MM.1S (cell line): ENCODE data around the gene ANXA2R.

Experiments
- DNase-seq: peaks from one replicate; pipeline ENCODE4 v3.0.0-alpha.2; 2015
- H2AFZ ChIP-seq: fragments of 300-600 bp; sonication (generic); 2 replicates; pipeline ENCODE4 v1.6.0; 2016; ENCODE audit warnings: antibody characterized with exemption, low read length
- H3F3A ChIP-seq: fragments of 300-600 bp; sonication (generic); 2 replicates; pipeline ENCODE4 v1.6.1; 2016; ENCODE audit warnings: mild to moderate bottlenecking, antibody characterized with exemption, low read length, moderate library complexity, mixed read lengths; ENCODE audit not compliant: insufficient read depth
- H3K27ac ChIP-seq: fragments of 300-600 bp; sonication (generic); 2 replicates; pipeline ENCODE4 v1.5.1; 2016; ENCODE audit warnings: mild to moderate bottlenecking, low read length
- H3K27me3 ChIP-seq: fragments of 300-600 bp; sonication (generic); replicated peaks from 2 replicates; pipeline ENCODE4 v1.6.0; 2016; ENCODE audit warnings: low read length; ENCODE audit not compliant: insufficient read depth
- H3K36me3 ChIP-seq: fragments of 300-600 bp; sonication (generic); replicated peaks from 2 replicates; pipeline ENCODE4 v1.6.1; 2016; ENCODE audit warnings: mild to moderate bottlenecking, low read length, mixed read lengths; ENCODE audit not compliant: insufficient read depth
- H3K4me1 ChIP-seq: fragments of 300-600 bp; sonication (generic); 2 replicates; pipeline ENCODE4 v1.6.1; 2016; ENCODE audit warnings: low read length, mixed read lengths
- H3K4me2 ChIP-seq: fragments of 300-600 bp; sonication (generic); 2 replicates; pipeline ENCODE4 v1.6.0; 2016; ENCODE audit warnings: low read depth, low read length
- H3K4me3 ChIP-seq: fragments of 300-600 bp; sonication (generic); 2 replicates; pipeline ENCODE4 v1.5.1; 2016; ENCODE audit warnings: low read length, mixed read lengths
- H3K79me2 ChIP-seq: fragments of 300-600 bp; sonication (generic); 2 replicates; pipeline ENCODE4 v1.6.1; 2016; ENCODE audit warnings: mixed run types, low read length, mixed read lengths
- H3K9ac ChIP-seq: fragments of 300-600 bp; sonication (generic); 2 replicates; pipeline ENCODE4 v1.6.1; 2016; ENCODE audit warnings: low read length, mixed read lengths
- H3K9me2 ChIP-seq: fragments of 300-600 bp; sonication (generic); replicated peaks from 2 replicates; pipeline ENCODE4 v1.6.1; 2016; ENCODE audit warnings: mild to moderate bottlenecking, low read length, mixed read lengths; ENCODE audit not compliant: insufficient read depth
- H3K9me3 ChIP-seq: fragments of 300-600 bp; sonication (generic); replicated peaks from 2 replicates; pipeline ENCODE4 v1.6.1; 2016; ENCODE audit warnings: mild to moderate bottlenecking, low read length, mixed read lengths; ENCODE audit not compliant: insufficient read depth
- H4K20me1 ChIP-seq: fragments of 300-600 bp; sonication (generic); 2 replicates; pipeline ENCODE4 v1.6.1; 2016; ENCODE audit warnings: mild to moderate bottlenecking, low read length, moderate library complexity, mixed read lengths; ENCODE audit not compliant: insufficient read depth
- CTCF ChIP-seq: fragments of 300-600 bp; sonication (generic); IDR thresholded peaks from 2 replicates; pipeline ENCODE4 v1.5.1; 2016; ENCODE audit warnings: antibody characterized with exemption, low read length, mixed read lengths
- EZH2 ChIP-seq: fragments of 300-600 bp; sonication (generic); optimal IDR thresholded peaks from 2 replicates; pipeline ENCODE3; 2017; ENCODE audit warnings: low read depth, mild to moderate bottlenecking, antibody characterized with exemption, low read length, mixed read lengths
- EZH2phosphoT487 ChIP-seq: fragments of 300-600 bp; sonication (generic); IDR thresholded peaks from 2 replicates; pipeline ENCODE4 v1.6.1; 2018; ENCODE audit warnings: antibody characterized with exemption, low read length

The ANXA2R gene

GRCh38 chr5:43006424-43007202 lies 33.5 kb downstream of the ANXA2R start:
- Histone ChIP-seq H3K9me2 (no peaks in the 10 kb centered on the region), H3K27me3 (0 out of 2 replicates have a peak, but pooled peaks cover 3% of the 10 kb centered on the region), H3F3A (peaks cover 38% of the 10 kb centered on the region), H3K4me3 (no peak overlapping the region), H3K27ac (no peak overlapping the region), H3K36me3 (no peaks in the 10 kb centered on the region), H3K4me1 (peaks cover 20% of the 10 kb centered on the region), H3K4me2 (no peak overlapping the region; the same call in 1 of the 2 replicates), H4K20me1 (no peaks in the 10 kb centered on the region), H3K79me2 (no peaks in the 10 kb centered on the region), H3K9me3 (no peaks in the 10 kb centered on the region), H2AFZ (no peak overlapping the region), H3K9ac (no peak overlapping the region)
- no peak for DNase-seq
- TF ChIP-seq CTCF = no peak
- TF ChIP-seq EZH2phosphoT487 = no peak
- TF ChIP-seq EZH2 = no peak

DNA sequence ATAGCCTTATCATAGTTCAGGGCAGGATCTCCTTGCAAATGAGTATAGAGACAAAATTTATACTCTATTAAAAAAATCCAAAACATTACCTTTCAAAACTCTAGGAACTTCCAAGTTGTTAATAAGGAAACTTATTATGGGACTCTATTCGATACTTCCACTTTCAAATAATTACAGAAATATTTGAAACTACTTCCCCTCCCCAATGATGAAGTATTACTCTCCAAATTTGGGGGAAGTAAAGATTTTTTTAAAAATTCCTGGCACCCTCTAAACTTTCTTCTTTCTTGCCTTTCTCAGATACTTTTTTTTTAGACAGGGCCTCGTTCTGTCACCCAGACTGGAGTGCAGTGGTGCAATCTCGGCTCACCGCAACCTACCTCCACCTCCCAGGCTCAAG lies 35.1 kb downstream of the ANXA2R start:
- H3K36me3 ChIP-seq = no peaks in the 10 kb centered on the region
- no peak for DNase-seq
- no peak overlapping the region for H2AFZ ChIP-seq
- no peaks in the 10 kb centered on the region for H4K20me1 ChIP-seq
- TF ChIP-seq CTCF = no peak
- TF ChIP-seq EZH2 = no peak
- no peak for TF ChIP-seq EZH2phosphoT487
- H3K27ac ChIP-seq = no peak overlapping the region
- H3K9me3 ChIP-seq = no peaks in the 10 kb centered on the region
- no peak overlapping the region for H3K4me3 ChIP-seq
- peaks cover 8% of the 10 kb centered on the region for H3K4me1 ChIP-seq
- H3K9ac ChIP-seq = no peak overlapping the region
- H3F3A ChIP-seq = peaks cover 25% of the 10 kb centered on the region
- 0 out of 2 replicates have a peak, but pooled peaks cover 3% of the 10 kb centered on the region for H3K27me3 ChIP-seq
- H3K79me2 ChIP-seq = no peaks in the 10 kb centered on the region
- H3K9me2 ChIP-seq = no peaks in the 10 kb centered on the region
- H3K4me2 ChIP-seq = no peak overlapping the region

DNA sequence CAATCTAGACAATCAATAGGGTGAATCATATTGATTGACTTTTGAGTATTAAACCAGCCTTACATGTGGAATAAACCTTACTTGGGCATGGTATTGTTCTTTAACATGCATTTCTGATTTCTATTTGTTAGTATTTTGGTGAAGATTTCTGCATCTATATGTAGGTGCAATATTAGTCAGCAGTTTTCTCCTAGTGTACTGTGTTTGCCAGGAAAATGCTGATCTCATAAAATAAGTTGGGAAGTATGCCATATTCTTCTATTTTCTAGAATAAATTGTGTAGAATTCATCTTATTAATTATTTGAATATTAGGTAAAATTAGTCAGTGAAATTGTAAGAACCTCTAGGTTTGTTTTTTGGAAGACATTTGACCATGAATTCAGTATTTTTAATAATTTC lies 38.4 kb downstream of the ANXA2R start:
- no peak overlapping the region for H2AFZ ChIP-seq
- H3K79me2 ChIP-seq = no peaks in the 10 kb centered on the region
- no peak overlapping the region for H3K9ac ChIP-seq
- H3K36me3 ChIP-seq = no peaks in the 10 kb centered on the region
- 0 out of 2 replicates have a peak, but pooled peaks cover 3% of the 10 kb centered on the region for H3K27me3 ChIP-seq
- H4K20me1 ChIP-seq = no peaks in the 10 kb centered on the region
- no peaks in the 10 kb centered on the region for H3K9me3 ChIP-seq
- no peaks in the 10 kb centered on the region for H3K4me1 ChIP-seq
- no peak overlapping the region for H3K4me3 ChIP-seq
- no peak overlapping the region for H3K27ac ChIP-seq
- TF ChIP-seq CTCF = no peak
- TF ChIP-seq EZH2phosphoT487 = no peak
- no peak for TF ChIP-seq EZH2
- no peaks in the 10 kb centered on the region for H3K9me2 ChIP-seq
- DNase-seq = no peak
- H3K4me2 ChIP-seq = no peak overlapping the region
- H3F3A ChIP-seq = no peaks in the 10 kb centered on the region
